Measurements from ENCODE around the gene ZSCAN10. TPM values are rescaled to one million over a fixed set of nuclear protein-coding genes. Genes with fewer than 3 reads are reported as not detected.

The ZSCAN10 gene
- polyA plus RNA-seq, 1 donor from 2014 or later: not detected

DNA sequence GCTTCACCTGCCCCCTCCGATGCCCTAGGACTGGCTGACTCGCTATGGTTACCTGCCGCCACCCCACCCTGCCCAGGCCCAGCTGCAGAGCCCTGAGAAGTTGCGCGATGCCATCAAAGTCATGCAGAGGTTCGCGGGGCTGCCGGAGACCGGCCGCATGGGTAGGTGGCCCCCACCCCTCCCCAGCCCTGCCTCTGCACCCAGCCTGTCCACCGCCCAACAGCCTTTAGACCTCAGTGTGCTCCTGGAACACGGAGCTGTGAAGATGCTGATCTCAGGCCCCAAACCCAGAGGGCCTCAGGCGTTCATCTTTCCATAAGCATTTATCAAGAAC lies 51.7 kb downstream of the ZSCAN10 start:
- H3K4me3 Mint-ChIP-seq: peak overlapping the region; percentile 45 to 65 (median 60)
- H3K9me3 Mint-ChIP-seq: no peaks in the 10 kb centered on the region

DNA sequence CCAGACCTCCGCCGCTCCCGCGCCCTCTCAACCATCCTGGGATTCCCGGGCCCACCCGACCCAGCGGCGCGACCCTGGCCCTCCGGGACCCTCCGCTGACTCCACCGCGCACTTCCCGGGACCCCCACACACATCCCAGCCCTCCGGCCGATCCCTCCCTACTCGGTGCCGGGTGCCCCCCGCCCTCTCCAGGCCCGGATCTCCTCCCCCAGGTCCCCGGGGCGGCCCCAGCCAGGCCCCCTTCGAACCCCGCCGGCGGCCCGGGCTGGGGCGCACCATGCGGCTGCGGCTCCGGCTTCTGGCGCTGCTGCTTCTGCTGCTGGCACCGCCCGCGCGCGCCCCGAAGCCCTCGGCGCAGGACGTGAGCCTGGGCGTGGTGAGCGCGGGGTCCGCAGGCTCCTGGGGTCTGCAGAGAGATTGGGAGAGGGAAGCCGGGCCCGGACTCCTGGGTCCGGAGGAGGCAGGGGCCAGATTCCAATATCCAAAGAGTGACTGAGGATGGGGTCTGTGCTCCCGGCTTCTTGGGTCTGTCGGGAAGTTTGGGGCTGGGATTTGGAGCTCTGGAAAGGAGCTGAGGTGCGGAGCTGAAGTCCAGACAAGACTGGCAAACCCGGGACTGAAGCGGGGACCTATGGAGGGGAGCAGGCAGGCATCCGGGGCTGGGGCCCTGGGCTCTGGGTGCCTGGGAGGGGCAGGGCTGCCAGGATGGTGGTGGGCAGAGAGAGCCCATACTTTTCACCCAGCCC lies 52.3 kb downstream of the ZSCAN10 start:
- Mint-ChIP-seq H3K4me1 (peaks cover 5 to 7% (median 5%) of the 10 kb centered on the region in 3 donors), H3K9me3 (no peaks in the 10 kb centered on the region), H3K36me3 (no peaks in the 10 kb centered on the region), H3K27me3 (peaks cover 33% of the 10 kb centered on the region), H3K27ac (no peak overlapping the region), H3K4me3 (peak overlapping the region in 3 of 4 donors; percentile 25 to 45 (median 45))

More for the DNA sequence above, 51.7 kb downstream of the ZSCAN10 start:
- peaks cover 5 to 10% (median 7%) of the 10 kb centered on the region in 3 donors for H3K4me1 Mint-ChIP-seq
- H3K27me3 Mint-ChIP-seq: peaks cover 33% of the 10 kb centered on the region
- no peak overlapping the region for H3K27ac Mint-ChIP-seq
- H3K36me3 Mint-ChIP-seq: no peaks in the 10 kb centered on the region

DNA sequence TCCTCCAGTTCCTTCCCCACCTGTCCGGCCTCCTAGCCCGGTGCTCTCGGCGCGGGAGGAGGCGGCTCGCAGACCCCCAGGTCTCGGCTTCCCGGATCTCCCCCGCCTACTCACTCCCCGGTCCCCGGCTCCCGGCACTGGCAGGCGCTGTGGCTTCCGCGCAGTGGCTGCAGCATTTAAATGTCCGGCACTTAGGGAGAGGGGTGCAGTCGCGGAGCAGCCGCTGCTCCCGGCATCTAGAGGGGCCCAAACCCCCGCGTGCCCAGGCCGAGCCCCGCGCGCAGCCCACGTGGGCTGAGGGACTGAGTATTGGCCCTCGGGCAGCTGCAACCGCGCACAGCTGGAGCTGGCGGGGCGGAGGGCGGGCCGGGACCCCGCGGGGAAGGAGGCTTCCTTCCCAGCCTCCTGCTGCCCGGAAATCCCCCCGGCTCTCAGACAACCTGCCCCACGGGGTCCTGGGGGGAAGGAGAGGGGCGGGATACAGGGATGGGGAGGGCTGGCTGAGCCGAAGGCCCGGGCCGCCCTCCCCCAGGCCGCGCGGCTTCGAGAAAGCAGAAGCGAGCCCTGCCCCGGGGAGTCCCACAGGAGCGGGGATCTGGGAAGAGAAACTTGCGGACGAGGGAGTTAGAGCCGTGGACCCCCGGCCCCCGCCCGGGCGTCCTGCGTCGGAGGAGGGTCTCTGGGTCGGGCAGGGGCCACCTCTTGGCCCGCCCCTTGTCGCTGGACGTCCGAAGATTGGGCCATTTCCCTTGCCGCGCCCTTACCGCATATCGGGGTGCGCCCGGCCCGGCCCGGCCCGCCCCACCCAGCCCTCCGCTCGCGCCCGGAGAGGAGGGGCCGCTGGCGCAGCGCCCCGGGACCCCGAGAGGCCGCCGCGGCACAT lies 53.1 kb downstream of the ZSCAN10 start, which contains the start of gene MMP25:
Gene MMP25, plus strand, starts transcription at position 804 of the 883 bp plus-strand sequence. CDS start 357 bp downstream, outside the sequence.
- Mint-ChIP-seq H3K36me3 (no peaks in the 10 kb centered on the region), H3K27ac (no peak within 1 kb of the TSS), H3K9me3 (no peaks in the 10 kb centered on the region), H3K4me3 (peak within 1 kb of the TSS; percentile 80 to 93 (median 88)), H3K27me3 (peaks cover 35% of the 10 kb centered on the region), H3K4me1 (peaks cover 5 to 7% (median 5%) of the 10 kb centered on the region in 3 donors)

DNA sequence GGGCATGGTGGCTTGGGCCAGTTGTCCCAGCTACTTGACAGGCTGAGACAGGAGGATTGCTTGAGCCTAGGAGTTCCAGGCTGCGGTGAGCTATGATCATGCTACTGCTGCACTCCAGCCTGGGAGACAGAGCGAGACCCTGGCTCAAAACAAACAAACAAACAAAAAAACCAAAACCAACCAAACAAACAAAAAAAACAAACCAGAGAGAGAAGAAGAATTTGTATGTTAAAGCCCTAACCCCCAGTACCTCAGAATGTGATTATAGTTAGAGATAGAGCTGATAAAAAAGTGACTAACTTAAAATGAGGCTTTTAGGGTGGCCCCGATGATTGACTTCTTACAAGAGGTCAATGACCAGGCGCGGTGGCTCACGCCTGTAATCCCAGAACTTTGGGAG lies 54.4 kb downstream of the ZSCAN10 start:
- no peaks in the 10 kb centered on the region for H3K9me3 Mint-ChIP-seq
- H3K27ac Mint-ChIP-seq: peak overlapping the region in 1 of 3 donors; percentile 20
- H3K4me1 Mint-ChIP-seq: peaks cover 5 to 7% (median 5%) of the 10 kb centered on the region in 3 donors
- peaks cover 41% of the 10 kb centered on the region for H3K27me3 Mint-ChIP-seq
- peak overlapping the region; percentile 75 to 93 (median 82) for H3K4me3 Mint-ChIP-seq
- no peaks in the 10 kb centered on the region for H3K36me3 Mint-ChIP-seq

DNA sequence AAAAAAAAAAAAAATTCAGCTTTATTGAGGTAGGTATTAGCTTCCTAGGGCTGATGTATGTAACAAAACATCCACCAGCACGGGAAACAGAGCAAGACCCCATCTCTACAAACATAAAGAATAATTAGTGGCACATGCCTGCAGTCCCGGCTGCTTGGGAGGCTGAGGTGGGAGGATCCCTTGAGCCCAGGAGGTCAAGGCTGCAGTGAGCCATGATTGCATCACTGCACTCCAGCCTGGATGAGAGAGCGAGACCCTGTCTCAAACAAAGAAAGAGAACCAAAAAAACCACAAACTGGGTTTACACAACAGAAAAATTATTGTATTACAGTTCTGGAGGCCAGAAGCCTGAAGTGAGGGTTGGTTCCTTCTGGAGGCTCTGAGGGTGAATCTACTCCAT lies 56.7 kb downstream of the ZSCAN10 start:
- Mint-ChIP-seq H3K4me3 (peak overlapping the region in 2 of 4 donors; percentile 17 to 29), H3K36me3 (no peaks in the 10 kb centered on the region), H3K27ac (no peak overlapping the region), H3K27me3 (peaks cover 41% of the 10 kb centered on the region), H3K9me3 (no peaks in the 10 kb centered on the region), H3K4me1 (peaks cover 3 to 10% (median 5%) of the 10 kb centered on the region in 3 donors)

DNA sequence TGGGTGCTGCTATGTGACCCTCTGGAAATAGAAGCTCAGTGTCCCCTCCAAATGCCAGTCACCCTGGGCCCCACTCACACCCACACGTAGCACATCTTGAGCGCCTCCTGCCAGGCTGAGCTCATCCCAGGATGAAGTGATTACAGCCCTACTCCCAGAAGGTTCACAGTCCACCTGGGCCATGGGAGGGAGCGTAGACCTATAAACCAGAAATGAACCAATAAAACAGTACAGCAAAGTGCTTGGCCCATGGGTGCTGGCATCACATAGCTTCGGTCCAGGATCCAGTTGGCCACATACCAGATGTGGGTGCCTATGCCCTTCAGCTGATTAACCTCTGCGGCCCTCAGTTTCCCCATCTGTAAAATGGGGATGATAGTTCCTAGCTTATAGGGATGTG lies 60.2 kb downstream of the ZSCAN10 start:
- H3K4me3 Mint-ChIP-seq: no peak overlapping the region
- no peak overlapping the region for H3K27ac Mint-ChIP-seq
- H3K36me3 Mint-ChIP-seq: no peaks in the 10 kb centered on the region
- H3K9me3 Mint-ChIP-seq: no peaks in the 10 kb centered on the region
- peaks cover 0 to 12% (median 3%) of the 10 kb centered on the region in 3 donors for H3K4me1 Mint-ChIP-seq
- peaks cover 44% of the 10 kb centered on the region for H3K27me3 Mint-ChIP-seq

Other genes starting within 250 kb of the ZSCAN10 start
- gene PRSS22, start 241.1 kb downstream of the ZSCAN10 start, polyA plus RNA-seq: not detected
- 20.8 TPM for gene FLYWCH2, start 216.1 kb downstream of the ZSCAN10 start, polyA plus RNA-seq
- gene FLYWCH1, start 187.4 kb downstream of the ZSCAN10 start, polyA plus RNA-seq: 14.8 TPM
- gene KREMEN2, start 135.0 kb downstream of the ZSCAN10 start, polyA plus RNA-seq: 1.5 TPM
- gene PAQR4, start 129.9 kb downstream of the ZSCAN10 start, polyA plus RNA-seq: 1.9 TPM
- 1.4 TPM for gene PKMYT1, start 118.8 kb downstream of the ZSCAN10 start, polyA plus RNA-seq
- not detected for gene CLDN9, start 86.4 kb downstream of the ZSCAN10 start, polyA plus RNA-seq
- not detected for gene CLDN6, start 81.1 kb downstream of the ZSCAN10 start, polyA plus RNA-seq
- gene TNFRSF12A, start 78.9 kb downstream of the ZSCAN10 start, polyA plus RNA-seq: 0.31 TPM
- 26.2 TPM for gene HCFC1R1, start 75.4 kb downstream of the ZSCAN10 start, polyA plus RNA-seq
- 48.2 TPM for gene THOC6, start 75.3 kb downstream of the ZSCAN10 start, polyA plus RNA-seq
- not detected for gene BICDL2, start 62.4 kb downstream of the ZSCAN10 start, polyA plus RNA-seq
- gene MMP25, start 52.7 kb downstream of the ZSCAN10 start, polyA plus RNA-seq: 0.40 TPM
- 59.8 TPM for gene IL32, start 33.7 kb downstream of the ZSCAN10 start, polyA plus RNA-seq
- not detected for gene ZNF205, start 13.3 kb upstream of the ZSCAN10 start, polyA plus RNA-seq
- 1.9 TPM for gene ZNF213, start 35.7 kb upstream of the ZSCAN10 start, polyA plus RNA-seq
- not detected for gene OR1F1, start 88.9 kb upstream of the ZSCAN10 start, polyA plus RNA-seq
- gene ZNF200, start 135.9 kb upstream of the ZSCAN10 start, polyA plus RNA-seq: 8.3 TPM
- gene MEFV, start 157.3 kb upstream of the ZSCAN10 start, polyA plus RNA-seq: not detected
- 61.3 TPM for gene ZNF263, start 184.2 kb upstream of the ZSCAN10 start, polyA plus RNA-seq
- 4.4 TPM for gene TIGD7, start 206.1 kb upstream of the ZSCAN10 start, polyA plus RNA-seq
- 27.1 TPM for gene ZNF75A, start 206.2 kb upstream of the ZSCAN10 start, polyA plus RNA-seq